NCI-H526 (cell line): Measurements from ENCODE around the gene BAG3.
A peak's percentile ranks its signal among the peaks of the same experiment; 100 is the strongest.
"Not testable (repeated sequence)": the region's sequence is repeated elsewhere in the genome, so short reads cannot be mapped to it uniquely, and the experiment has no call there.

Experiments
- DNase-seq, 2 experiments: peaks; one replicate each; lab custom pipeline; 2025; lab: John Stamatoyannopoulos, UW

The BAG3 gene

DNA sequence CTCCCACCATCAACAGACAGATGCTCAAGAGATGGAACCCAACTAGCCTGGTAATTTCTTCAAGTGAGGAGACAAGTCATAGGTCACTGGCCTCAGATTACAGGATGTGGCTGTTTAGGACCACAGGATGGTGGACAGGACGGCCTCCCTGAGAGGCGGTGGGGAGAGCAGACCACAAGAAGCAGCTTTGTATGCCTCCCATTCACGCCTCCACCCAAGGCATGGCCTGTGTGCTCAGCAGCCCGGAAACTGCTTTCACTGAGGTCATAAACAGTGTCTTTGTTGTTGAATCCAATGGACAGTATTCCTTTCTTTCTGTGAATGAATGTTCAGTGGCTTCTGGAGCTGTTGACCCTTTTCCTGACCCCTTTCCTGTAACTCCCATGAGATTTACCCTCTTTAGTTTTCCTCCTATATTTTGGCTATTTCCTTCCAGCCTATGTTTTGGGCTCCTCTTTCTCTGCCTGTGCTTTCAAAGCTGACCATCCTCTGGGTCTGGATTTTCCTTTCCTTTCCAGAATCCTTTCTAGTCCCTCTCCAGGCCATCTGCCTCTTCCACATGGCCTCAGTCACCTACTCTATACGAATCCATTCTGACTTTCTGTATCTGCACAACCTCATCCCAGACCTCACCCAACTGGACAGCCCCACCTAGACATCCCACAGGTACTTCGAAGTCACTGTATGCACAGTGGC lies 42.2 kb downstream of the BAG3 start:
- DNase-seq: no peak

DNA sequence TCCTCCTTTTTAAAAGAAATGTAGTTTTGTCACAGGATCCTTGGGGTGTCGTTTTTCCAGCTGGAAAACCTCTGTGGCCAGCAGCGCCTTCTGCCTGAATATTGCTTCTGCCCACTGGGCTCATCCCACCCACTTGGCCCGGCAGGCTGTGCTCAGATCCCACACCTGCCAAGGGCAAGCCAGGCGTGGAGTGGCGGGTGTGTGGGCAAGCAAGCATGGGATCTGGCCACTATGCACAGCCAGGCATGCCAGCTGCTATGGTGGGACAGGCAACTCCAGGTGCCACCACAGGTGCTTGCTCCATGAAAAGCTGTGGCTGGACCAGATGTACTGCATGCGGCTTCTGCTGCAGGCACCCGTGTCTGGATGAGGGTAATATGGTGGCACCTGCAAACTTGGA lies 43.4 kb downstream of the BAG3 start:
- DNase-seq: no peak

DNA sequence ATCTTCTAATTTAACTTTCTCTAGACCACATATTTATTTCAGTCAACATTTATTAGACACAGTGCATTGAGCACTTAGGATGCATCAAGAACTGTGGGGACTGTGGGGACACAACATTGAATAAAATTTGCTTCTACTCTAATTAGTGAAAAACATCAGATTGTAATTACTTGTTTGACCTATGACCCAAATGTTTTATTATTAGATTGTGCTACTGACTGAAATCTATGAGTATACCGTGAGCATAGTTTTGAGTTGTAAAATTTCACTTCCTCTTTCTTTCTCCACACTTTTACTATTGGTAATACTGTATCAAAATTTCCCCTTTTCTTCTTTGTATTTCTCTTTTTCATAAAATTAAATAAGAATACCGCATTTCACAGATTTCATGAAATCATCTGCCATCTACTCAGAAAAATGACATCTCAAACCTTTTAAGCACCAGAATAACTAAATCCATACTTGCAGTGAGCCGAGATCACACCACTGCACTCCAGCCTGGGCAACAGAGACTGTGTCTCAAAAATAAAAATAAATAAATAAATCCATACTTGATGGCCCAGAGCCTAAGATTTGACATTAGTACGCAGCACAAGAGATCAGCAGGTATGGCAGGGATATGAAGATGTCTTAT lies 49.3 kb downstream of the BAG3 start:
- DNase-seq: no peak

DNA sequence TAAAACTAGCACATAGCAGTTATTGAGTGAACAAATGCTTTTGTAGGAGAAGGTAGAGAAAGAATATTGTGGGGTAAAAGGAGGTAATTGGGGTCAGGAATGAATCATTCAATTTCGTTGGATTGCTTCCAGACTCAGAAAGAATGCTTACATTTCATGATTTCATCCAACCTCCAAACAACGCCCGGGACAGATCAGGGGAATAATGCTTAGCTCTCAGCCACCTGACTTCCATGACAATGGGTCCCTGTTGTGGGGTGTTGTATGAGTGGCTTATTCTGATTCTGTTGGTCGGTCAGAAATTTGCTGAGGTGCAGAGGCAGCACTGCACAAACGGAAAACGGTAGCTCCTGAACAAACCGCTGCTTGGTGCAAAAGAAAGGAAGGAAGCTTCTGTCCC lies 50.7 kb downstream of the BAG3 start:
- no peak for DNase-seq

DNA sequence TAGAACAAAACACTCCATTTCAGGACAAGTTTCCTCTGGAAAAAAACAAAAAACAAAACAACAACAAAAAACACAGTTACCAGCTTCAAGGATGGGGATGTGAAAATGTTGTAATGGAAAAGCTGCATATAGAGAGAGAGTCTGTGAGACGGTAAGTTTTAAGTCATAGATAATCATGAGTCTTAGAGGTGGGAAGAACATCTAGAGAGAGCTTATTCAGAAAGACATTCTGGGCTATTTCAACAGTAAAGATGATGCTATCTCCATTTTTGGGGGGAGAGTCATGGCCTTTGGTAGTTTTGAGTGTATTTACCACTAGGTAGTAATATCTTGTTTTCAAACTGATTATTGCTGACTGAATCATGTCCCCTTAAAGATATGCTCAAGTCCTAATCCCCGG lies 51.4 kb downstream of the BAG3 start:
- DNase-seq: no peak

DNA sequence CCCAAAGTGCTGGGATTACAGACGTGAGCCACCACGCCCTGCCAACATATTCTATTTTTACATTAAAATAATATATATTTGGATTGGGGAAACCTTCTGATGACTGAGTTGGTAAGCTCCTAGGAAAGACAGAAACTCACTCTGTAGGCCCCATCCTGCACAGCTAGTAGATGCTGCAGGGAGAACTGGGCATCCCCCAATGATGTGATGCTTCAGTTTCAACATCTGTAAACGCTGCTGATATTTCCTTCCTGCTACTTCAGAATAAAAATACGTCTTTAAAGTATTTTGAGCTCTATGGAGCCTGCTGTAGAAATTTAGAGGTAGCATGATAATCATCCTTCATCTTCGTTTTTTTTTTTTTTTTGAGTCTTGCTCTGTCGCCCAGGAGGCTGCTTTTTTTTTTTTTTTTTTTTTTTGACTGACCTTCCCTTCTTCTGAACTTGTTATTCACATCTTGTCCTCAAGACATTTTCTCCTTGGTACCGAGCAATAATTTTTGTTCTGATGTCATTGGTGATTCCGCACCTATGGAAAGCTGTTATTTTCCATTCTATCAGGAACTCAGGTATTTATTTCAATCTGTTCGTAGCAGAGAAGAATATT lies 52.8 kb downstream of the BAG3 start:
- no peak for DNase-seq

DNA sequence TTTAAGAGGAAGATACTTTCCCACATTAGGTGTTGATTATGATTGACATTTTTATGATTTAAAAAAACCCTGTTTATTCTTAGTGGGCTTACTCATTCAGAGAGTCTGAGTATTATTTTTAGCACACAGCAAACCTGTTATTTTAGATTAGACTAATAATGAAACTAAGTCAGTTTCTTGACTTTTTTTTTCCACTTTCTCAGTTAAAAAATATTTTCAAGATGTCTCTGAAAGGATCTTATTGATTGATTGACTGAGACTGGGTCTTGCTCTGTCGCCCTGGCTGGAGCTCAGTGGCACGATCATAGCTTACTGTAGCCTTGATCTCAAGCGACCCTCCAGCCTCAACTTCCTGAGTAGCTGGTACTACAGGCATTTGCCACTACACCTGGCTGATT lies 54.3 kb downstream of the BAG3 start:
- DNase-seq: no peak

DNA sequence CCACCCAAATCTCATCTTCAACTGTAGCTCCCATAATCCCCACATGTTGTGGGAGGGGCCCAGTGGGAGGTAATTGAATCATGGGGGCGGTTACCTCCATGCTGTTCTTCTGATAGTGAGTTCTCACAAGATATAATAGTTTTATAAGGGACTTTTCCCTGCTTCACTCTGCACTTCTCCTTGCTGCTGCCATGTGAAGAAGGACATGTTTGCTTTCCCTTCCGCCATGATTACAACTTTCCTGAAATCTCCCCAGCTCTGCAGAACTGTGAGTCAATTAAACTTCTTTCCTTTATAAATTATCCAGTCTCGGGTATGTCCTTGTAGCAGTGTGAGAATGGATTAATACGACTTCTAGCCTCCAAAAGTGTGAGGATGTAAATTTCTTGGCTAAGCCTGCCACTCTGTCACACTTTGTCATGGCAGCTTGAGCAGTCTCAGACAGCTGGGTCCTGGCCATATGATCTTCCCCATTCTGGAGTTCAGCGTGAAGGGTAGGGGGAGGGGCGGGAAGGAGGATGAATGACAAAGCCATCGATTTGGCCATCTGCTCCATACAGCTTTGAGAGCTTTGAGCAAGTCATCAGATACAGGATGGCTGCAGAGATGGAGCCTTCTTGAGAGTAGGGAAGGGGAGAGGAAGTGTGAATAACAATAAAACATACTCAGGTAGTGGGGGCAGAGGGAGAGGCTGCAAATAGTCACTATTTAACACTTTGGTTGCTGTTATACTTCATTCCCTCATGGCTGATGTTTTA lies 55.5 kb downstream of the BAG3 start:
- DNase-seq: no peak

DNA sequence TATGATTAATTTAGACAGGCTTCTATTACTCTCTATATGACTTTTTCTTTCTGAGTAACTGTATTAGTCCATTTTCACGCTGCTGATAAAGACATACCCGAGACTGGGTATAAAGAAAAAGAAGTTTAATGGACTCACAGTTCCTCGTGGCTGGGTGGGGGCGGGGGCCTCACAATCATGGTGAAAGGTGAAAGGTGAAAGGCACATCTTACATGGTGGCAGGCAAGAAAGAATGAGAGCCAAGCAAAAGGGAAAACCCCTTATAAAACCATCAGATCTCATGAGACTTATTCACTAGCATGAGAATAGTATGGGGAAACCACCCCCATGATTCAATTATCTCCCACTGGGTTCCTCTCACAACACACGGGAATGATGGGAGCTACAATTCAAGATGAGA lies 56.2 kb downstream of the BAG3 start:
- not testable (repeated sequence) for DNase-seq

DNA sequence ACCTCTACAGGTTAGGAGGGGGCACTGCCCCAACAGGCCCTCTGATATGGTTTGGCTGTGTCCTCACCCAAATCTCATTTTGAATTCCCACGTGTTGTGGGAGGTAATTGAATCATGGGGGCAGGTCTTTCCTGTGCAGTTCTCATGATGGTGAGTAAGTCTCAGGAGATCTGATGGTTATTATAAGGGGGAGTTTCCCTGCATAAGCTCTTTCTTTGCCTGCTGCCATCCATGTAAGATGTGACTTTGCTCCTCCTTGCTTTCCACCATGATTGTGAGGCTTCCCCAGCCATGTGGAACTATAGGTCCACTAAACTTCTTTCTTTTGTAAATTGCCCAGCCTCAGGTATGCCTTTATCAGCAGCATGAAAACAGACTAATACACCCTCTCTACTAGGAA lies 59.8 kb downstream of the BAG3 start:
- not testable (repeated sequence) for DNase-seq

DNA sequence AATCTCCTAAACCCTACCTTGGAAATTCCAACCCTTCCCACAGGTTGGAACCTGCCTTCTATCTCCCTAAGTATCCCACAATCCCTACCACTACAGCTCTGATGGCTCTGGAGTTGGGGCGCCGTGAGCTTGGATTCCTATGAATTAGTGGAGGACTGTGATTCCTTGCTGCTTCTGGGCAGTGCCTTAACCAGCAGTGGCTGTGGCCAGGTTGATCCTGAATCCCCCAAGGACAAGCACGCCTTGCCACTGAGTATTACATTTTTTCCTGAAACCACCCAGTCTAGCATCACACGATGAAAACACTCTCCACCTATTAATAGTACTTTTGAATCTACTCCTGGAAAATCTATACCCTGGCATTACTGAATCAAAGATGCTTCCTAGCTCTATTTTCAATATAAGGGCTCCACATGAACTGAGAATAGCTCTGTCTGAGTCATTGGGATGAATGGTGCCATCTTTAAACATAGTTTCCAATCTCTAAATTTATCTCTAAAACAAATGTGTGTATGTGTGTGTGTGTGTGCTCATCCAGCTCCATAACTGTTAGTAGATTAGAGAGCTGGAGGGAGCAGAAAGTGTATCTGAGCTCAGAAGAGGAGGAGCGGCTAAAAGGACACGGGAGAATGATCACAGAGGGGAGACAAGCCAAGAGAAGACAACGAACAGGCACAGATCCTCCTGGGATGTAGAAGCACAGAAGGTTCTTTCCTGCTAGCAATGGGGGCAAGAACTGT lies 62.7 kb downstream of the BAG3 start:
- no peak for DNase-seq

DNA sequence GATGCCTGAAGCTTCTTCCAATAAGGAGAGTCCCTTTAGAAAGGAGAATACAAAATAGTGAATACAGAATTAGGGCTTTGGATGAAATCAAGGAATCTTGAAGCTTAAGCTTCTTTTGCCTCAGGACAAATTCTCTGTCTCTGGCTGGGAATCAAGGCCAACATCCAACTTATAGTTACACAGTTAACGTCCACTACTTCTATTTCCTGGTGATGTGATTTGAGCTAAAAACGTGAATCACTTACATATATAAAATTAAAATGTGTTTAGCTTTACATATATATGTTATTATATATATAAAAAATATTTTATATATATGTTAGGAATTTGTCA lies 63.3 kb downstream of the BAG3 start:
- DNase-seq: no peak

DNA sequence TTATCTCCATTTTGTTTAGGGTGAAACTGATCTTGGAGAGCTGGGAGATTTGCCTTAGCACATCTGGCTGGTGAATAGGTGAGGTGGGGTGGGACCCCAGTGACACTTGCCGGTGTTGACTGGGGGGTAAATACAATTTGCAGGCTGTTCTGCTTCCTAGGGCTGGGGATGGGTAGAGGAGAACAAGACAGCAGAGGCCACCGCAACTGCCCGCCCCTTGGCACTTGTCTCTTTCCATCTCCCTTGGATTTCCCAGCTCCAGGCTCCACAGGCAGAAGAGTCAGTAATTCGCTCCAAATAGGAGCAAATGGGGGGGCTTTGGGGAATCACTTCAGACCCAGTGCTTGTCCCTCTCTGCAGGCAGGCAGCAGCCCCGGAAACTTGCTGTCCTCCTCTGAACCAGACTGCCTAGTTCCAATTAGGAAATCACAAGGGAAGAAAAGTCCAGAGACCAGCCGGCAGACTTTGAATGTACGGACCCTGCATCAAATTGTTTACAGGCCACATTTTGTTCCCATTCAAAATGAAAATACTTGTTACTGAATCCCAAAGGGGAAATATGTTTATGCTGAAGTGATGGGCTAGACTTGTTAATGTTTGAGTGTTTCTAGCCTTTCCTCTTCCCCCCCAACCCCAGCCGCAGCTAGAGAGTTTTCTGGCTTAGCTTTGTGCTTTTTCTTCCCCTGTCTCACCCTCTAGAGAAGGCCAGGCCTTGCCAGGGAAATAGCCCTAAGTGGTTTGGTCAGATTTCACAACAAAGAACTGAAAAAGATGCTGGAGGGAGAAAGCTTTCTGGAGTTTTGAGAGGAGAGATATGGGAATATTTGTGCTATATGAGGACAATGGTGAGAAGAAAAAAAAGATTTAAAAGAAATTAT lies 64.7 kb downstream of the BAG3 start:
- DNase-seq: no peak

DNA sequence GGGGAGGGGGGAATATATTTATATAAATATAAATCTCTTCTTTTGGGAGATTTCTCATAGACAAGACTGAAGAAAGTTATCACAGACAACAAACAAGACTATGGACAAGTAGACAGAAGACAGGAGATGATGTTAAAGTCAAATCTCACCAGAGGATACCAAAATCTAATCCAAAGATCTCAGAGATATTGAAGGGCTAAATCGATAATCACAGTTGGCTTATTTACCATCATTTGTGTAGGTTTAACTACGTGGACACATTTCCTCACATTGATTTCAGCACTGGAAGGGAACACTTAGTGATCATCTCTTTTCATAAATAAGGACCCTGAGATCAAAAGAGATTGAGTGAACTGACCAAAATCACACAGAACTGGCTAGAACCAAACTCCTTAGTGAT lies 72.0 kb downstream of the BAG3 start:
- no peak for DNase-seq

DNA sequence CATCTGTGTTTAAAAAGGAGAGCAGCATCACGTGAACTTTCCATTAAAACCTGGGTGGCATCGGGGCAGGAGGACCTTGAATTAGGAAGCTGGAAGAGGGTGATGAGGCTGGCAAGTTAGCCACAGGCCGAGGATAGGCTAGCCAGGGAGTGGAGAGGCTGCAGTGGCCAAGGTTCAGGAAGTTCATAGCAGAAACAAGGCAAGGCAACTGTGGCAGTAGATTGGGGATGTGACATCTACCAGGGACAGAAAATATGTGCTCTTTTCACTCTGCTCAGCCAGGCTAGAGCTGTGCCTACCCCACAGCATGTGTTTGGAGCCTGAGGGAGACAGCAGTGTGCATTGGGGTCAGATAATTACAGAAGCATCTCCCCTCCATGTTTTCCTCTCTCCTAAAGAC lies 72.4 kb downstream of the BAG3 start:
- DNase-seq: no peak

DNA sequence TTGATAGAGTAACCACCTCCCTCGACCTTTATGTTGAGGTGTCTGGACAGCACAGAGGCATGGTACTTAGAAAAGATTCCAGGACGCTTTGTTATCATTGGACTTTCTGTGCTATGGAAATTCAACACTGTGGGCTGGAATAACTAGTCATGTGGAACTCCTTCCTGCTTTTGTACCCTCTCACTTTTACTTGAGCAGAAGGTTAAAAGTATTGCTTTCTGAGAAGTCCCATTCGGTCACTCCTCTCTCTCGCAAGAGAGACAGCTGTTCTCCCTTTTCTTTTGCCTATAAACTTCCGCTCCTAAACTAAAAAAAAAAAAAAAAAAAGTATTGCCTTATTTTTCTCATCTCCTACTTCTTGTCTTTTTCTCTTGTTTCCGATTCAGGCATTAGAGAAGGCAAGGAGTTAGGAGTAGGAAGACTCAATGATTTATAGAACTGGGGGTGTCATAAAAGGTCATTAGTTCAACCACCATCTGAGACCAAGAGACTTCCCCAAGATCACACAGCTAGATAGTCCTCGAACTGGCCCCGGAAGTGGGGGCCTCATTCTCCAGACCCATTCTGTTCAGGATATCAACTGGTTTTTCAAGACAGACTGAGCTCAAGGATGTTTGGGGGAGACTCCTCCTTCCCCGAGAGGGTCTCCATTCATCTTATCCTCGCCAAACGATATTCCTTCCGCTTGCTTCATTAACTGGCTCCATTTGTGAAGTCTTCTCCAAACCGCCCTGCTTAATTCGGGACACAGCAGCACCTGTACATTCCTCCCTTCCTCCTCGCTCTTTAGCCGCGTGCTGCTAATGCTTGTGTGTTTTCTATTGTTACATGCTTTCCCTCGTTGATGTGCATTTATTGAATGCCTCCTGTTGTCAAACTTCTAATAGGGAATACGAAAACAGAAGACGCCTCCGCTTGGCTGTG lies 73.7 kb downstream of the BAG3 start:
- DNase-seq: peak; percentile 44 to 63

DNA sequence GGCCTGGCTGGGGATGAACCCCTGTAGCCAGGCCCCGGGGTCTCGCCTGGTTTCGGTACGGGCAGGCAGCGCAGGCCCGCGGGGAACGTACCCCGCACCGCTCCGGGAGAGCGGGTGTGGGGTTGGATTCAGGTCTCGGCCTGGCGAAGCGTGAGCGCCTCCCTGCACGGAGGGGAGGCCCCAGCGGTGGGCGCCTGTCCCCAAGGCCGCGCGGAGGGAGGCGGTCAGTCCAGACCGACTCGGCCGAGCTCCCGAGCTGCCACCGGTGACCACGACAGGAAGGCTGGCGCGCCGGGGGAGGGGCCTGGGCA lies 74.3 kb downstream of the BAG3 start:
- no peak for DNase-seq

DNA sequence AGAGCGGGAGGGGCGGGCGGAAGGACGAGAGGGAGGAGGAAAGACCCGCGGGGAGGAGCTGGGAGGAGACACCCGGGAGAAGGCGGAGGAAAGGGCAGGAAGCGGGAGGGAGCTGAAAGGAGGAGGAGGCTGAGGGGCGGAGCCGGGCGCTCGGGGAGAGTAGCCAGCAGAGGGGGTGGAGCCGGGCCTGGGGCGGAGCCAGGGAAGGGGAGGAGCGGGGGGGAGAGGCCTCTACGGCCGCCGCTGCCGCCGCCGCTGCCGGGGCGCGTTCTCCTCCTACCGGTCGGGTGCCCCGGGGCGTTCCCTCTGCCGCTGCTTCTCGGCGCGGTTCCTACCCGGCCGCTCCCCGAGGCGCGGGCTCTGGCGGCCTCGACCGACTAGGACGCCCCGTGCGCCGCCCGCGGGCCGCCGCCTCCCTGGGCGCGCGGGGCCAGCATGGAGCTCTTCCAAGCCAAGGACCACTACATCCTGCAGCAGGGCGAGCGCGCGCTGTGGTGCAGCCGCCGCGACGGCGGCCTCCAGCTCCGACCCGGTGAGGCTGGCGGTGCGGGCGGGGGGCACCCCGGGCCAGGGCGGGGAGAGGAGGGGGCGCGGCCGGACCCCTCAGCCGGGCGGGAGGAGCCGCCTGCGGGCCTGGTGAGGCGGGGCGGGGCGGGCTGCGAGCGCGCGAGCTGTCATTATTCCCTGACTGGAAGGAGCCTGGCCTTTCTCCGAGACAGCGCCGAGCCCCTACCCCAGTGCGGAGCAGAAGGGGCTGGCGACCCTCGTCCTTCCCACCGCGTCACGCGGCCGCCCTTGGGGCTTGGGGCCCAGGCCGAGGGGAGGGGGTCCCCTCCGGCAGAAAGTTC lies 74.9 kb downstream of the BAG3 start, which contains the start of gene INPP5F:
Gene INPP5F (plus strand): TSS at position 223 of the 848 bp plus-strand sequence. CDS start 213 bp downstream, at position 436.
- DNase-seq: peak; percentile 89 to 97

DNA sequence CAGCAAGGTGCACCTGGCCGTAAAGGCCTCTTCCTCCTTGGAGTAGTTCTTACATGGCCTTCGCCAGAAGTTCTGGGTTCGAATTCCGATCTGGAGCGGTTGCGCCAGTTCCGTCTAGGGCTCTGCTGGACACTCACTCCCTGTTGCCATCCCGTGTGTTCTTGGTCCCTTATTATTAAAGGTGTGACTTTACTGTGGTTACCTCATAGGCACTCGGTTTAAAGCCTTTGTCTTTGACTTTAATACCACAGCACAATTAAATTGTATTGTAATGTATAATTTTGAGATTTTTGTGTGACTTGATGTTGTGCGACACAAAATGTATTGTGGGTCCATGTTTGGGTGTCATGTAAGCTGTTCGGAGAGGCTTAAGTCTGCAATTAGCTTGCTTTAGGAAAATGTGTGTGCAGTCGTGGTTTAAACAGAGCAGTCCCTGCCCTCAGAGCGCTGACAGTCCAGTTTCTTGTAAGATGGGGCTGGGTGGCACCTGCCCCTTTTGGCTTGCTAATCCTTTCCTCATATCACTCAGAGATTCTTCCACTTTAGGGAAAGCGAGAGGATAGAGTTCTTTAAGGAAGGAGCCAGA lies 75.6 kb downstream of the BAG3 start:
- DNase-seq: peak in 1 of 2 experiments; percentile 30
